ENCODE measurements around the gene FERMT3. TPM values are rescaled to one million over a fixed set of nuclear protein-coding genes. Genes with fewer than 3 reads are reported as not detected.

The FERMT3 gene
- total and polyA plus RNA-seq, 2 donors (not counting 3 experiments of a cell fraction or from before 2014, with no cell fraction given): 64.4 to 100 TPM

DNA sequence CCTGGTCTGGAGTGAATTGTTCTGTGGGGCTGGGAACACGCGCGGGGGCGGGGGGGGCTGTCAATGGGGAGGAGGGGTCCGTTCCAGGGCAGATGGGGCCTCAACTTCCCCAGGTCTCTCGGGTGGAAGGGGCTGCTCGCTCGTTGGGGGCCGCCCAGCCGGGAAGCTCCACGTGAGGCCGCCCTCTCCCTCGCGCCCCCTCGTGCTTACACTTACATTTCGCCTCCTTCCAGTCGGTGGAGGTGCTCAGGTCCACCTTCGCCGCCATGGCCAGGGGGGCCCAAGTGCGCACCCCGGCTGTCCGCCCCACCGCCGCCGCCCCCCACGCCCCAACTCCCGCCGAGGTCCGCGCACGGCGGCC lies 41.1 kb upstream of the FERMT3 start:
- DNase-seq (ENCODE audit: low read depth, low spot score): no peak
- no TSS peak for BruUV-seq (replicated peaks)
- Histone ChIP-seq H3K9me3 (replicated peaks; ENCODE audit: control insufficient read depth, insufficient read depth, low read length) (no peaks in the 10 kb centered on the region), H3K9ac (replicated peaks; ENCODE audit: extremely low read depth, insufficient read depth, low read length) (peak overlapping the region; percentile 53), H3K4me1 (ENCODE audit: control insufficient read depth, extremely low read depth, insufficient read depth, low read length) (peaks cover 7% of the 10 kb centered on the region), H3K27ac (ENCODE audit: insufficient read depth, low read depth, low read length) (no peak overlapping the region), H3K27me3 (ENCODE audit: control insufficient read depth in 2 of 2, insufficient read depth in 2 of 2, low read length in 2 of 2) (no peaks in the 10 kb centered on the region), H3K9me1 (replicated peaks; ENCODE audit: control insufficient read depth, extremely low read depth, insufficient read depth, low read length) (no peaks in the 10 kb centered on the region), H3K4me2 (ENCODE audit: insufficient read depth, low read length) (peak overlapping the region; percentile 63), H3K79me2 (ENCODE audit: control insufficient read depth, insufficient read depth, low read length) (peaks cover 11% of the 10 kb centered on the region), H2AFZ (ENCODE audit: low read depth, low read length) (peak overlapping the region; percentile 88), H4K20me1 (replicated peaks; ENCODE audit: control insufficient read depth, extremely low read depth, insufficient read depth, low read length) (no peaks in the 10 kb centered on the region), H3K36me3 (ENCODE audit: control insufficient read depth in 2 of 2, extremely low read depth in 1 of 2, insufficient read depth in 2 of 2, low read length in 2 of 2) (no peaks in the 10 kb centered on the region), H3K4me3 (replicated peaks in 1 of 3; ENCODE audit: insufficient read depth in 1 of 3, low read depth in 1 of 3, low read length in 3 of 3) (peak overlapping the region; percentile 25 to 50 (median 49))
- ChIA-PET POLR2A (interaction anchor here (1.7 to 2.1 kb wide), 2 partner anchors 16 to 20 kb away, joined by 6 read pairs; partner anchors contain the start of gene STIP1), CTCF (interaction anchor here (0.6 to 1.8 kb wide), 8 partner anchors 12 to 165 kb away, joined by 3 to 9 read pairs (median 4); partner anchors contain the start of gene CATSPERZ)
- FAIRE-seq: no peak
- intact Hi-C loops (cut with micrococcal nuclease) (no loop called here), dilution Hi-C loops (cut with MboI; ENCODE audit: extremely low pct_ligation_motif_present, low sequenced_read_pairs) (no loop called here)
- TF ChIP-seq CTCF (IDR thresholded peaks at IDR 0.05; ENCODE audit: extremely low read depth in 1 of 2, insufficient read depth in 1 of 2, low read depth in 1 of 2, low read length in 2 of 2) (peak in 1 of 2 donors; percentile 35), GATA2 (IDR thresholded peaks at IDR 0.05; ENCODE audit: insufficient read depth, insufficient read length, low read depth, low read length) (no peak)

- CTCF ChIA-PET: interaction anchor here (0.7 to 1.8 kb wide), 8 partner anchors 13 to 166 kb away, joined by 3 to 9 read pairs (median 4); partner anchors contain the start of genes CATSPERZ and STIP1
- peak; percentile 91 for FAIRE-seq
- intact Hi-C loops (cut with micrococcal nuclease): loop anchor here (1.0 kb wide), 2 partner anchors 15 to 19 kb away; no protein-coding TSS in a partner anchor
Observed at GRCh38 chr11:64165842-64166635, 40.5 kb upstream of the FERMT3 start, which contains the start of gene MACROD1. Gene MACROD1 (minus strand): TSS chr11:64166113. CDS start chr11:64165994, 119 bp downstream.

More at GRCh38 chr11:64165842-64166635, 40.5 kb upstream of the FERMT3 start, which contains the start of gene MACROD1:
- dilution Hi-C loops (cut with MboI; ENCODE audit: extremely low pct_ligation_motif_present, low sequenced_read_pairs): no loop called here
- H4K20me1 ChIP-seq (replicated peaks; ENCODE audit: control insufficient read depth, extremely low read depth, insufficient read depth, low read length): no peaks in the 10 kb centered on the region
- TF ChIP-seq EZH2 (IDR thresholded peaks at IDR 0.05; ENCODE audit: borderline replicate concordance, low read depth, low read length, severe bottlenecking): no peak
- TF ChIP-seq, protein P1, sequence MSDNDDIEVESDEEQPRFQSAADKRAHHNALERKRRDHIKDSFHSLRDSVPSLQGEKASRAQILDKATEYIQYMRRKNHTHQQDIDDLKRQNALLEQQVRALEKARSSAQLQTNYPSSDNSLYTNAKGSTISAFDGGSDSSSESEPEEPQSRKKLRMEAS (IDR thresholded peaks at IDR 0.05; ENCODE audit: insufficient read depth, insufficient read length): peak; percentile 5
- no peak for TF ChIP-seq MYC (IDR thresholded peaks at IDR 0.05; ENCODE audit: low read depth, low read length)
- TF ChIP-seq FOS (IDR thresholded peaks at IDR 0.05; ENCODE audit: borderline replicate concordance, insufficient read depth, low read length): no peak
- TF ChIP-seq POLR2A (IDR thresholded peaks at IDR 0.05; ENCODE audit: low read depth, low read length): peak; percentile 71
- no peak for TF ChIP-seq GATA2 (IDR thresholded peaks at IDR 0.05; ENCODE audit: insufficient read depth, insufficient read length, low read depth, low read length)
- peak; percentile 82 for TF ChIP-seq POLR2AphosphoS5 (IDR thresholded peaks at IDR 0.05; ENCODE audit: insufficient read depth, low read depth, low read length)
- TF ChIP-seq CTCF (IDR thresholded peaks at IDR 0.05; ENCODE audit: extremely low read depth in 1 of 2, insufficient read depth in 1 of 2, low read depth in 1 of 2, low read length in 2 of 2): no peak
- TF ChIP-seq JUN (IDR thresholded peaks at IDR 0.05; ENCODE audit: borderline replicate concordance, insufficient read depth, insufficient read length, low read depth): no peak
- peaks cover 11% of the 10 kb centered on the region for H3K79me2 ChIP-seq (ENCODE audit: control insufficient read depth, insufficient read depth, low read length)
- H3K36me3 ChIP-seq (ENCODE audit: control insufficient read depth in 2 of 2, extremely low read depth in 1 of 2, insufficient read depth in 2 of 2, low read length in 2 of 2): no peaks in the 10 kb centered on the region
- no peaks in the 10 kb centered on the region for H3K27me3 ChIP-seq (ENCODE audit: control insufficient read depth in 2 of 2, insufficient read depth in 2 of 2, low read length in 2 of 2)
- peak within 1 kb of the TSS; percentile 25 to 50 (median 49) for H3K4me3 ChIP-seq (replicated peaks in 1 of 3; ENCODE audit: insufficient read depth in 1 of 3, low read depth in 1 of 3, low read length in 3 of 3)
- peak within 1 kb of the TSS; percentile 53 for H3K9ac ChIP-seq (replicated peaks; ENCODE audit: extremely low read depth, insufficient read depth, low read length)
- H3K4me1 ChIP-seq (ENCODE audit: control insufficient read depth, extremely low read depth, insufficient read depth, low read length): peaks cover 7% of the 10 kb centered on the region
- H3K4me2 ChIP-seq (ENCODE audit: insufficient read depth, low read length): peak within 1 kb of the TSS; percentile 63
- H3K27ac ChIP-seq (ENCODE audit: insufficient read depth, low read depth, low read length): peak within 1 kb of the TSS; percentile 1
- peak within 1 kb of the TSS; percentile 88 for H2AFZ ChIP-seq (ENCODE audit: low read depth, low read length)
- H3K9me3 ChIP-seq (replicated peaks; ENCODE audit: control insufficient read depth, insufficient read depth, low read length): no peaks in the 10 kb centered on the region
- H3K9me1 ChIP-seq (replicated peaks; ENCODE audit: control insufficient read depth, extremely low read depth, insufficient read depth, low read length): no peaks in the 10 kb centered on the region
- POLR2A ChIA-PET: interaction anchor here (0.5 to 2.1 kb wide), 3 partner anchors 15 to 19 kb away, joined by 5 to 6 read pairs (median 6); partner anchors contain the start of gene STIP1
- peak; percentile 84 for DNase-seq (ENCODE audit: low read depth, low spot score)
- BruUV-seq (replicated peaks): TSS peak; percentile 65

Data from endothelial cell of umbilical vein (primary cell).